GM03348 (cell line): ENCODE results near the gene TYMP.

Experiments
- DNase-seq: peaks from one replicate; pipeline ENCODE4 v3.0.0; 2012; ENCODE audit warnings: low spot score

Gene TYMP

GRCh38 chr22:50483556-50483955 is 46.3 kb downstream of the TYMP start:
- DNase-seq = no peak

GRCh38 chr22:50483106-50483505 is 46.7 kb downstream of the TYMP start:
- no peak for DNase-seq

- peak; percentile 57 for DNase-seq
These were observed 47.4 kb downstream of the TYMP start for GRCh38 chr22:50482107-50483074.

DNA sequence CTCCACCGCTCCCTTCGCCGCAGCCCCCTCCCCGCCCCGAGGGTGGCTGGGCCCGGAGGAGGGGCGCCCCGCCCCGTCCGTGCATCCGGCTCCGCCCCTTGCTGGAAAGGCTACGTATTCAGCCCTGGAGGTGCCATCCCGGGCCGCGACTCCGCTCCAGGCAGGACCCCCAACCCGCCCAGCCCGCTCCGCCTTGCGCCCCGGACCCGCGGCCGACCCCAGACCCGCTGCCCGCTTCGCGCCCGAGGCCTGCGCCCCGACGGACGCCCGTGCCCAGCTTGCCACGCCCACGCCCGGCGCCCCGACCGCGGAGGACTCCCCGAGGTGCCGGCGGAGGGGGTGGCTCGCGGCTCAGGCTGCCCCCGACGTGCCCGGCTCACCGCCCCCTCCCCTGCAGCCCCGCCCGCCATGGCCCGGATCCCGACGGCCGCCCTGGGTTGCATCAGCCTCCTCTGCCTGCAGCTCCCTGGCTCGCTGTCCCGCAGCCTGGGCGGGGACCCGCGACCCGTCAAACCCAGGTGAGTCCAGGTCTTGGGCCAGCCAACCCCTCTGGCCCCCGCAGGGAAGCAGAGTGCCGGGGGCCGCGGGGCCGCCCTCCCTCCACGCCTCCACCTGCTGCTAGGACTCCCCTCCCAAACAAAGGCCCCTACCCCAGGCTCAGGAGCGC is 48.2 kb downstream of the TYMP start, which contains the start of gene ADM2:
Gene ADM2, plus strand, starts transcription at position 104 of the 667 bp plus-strand sequence. Its CDS starts 305 bp downstream, at position 409.
- DNase-seq = peak; percentile 87

DNA sequence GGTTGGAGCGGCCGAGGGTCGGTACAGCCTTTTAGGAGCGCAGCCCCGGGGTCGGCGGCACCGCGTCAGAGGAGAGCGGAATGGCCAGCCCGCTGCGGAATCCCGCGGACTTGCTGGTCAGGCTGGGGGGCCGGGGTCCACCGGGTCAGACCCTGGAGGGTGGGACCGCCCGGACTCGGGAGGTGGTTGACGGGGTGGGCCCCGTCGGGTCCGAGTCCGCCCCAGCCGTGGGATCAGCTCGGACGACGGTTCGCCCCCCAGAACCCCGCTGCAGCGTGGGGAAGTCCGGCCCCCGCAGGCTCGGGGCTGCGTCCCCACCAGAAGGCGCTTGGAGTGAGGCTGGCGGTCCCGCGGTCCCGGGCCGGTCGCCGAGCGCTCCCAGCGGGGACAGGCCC is 48.8 kb downstream of the TYMP start:
- no peak for DNase-seq

DNA sequence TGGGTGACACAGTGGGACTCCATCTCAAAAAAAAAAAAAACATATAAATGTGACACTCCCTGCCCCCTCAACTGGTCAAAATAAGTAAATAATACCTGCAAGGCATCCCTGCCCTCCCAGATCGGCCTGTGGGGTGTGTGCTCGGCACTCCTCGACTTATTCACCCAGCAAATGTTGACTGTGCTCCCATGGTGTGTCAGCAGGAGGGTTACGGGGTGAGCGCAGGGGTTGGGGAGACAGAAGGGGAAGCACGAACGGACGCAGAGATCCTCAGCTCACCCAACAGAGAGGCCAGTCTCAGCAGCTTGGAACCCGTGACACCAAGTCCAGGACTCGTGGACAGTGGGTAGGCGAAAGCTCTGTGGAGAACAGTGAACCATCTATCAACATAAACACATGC is 50.1 kb downstream of the TYMP start:
- DNase-seq = no peak

GRCh38 chr22:50477923-50478322 is 51.9 kb downstream of the TYMP start:
- DNase-seq = no peak

- no peak for DNase-seq
These were observed 52.9 kb downstream of the TYMP start for GRCh38 chr22:50476868-50477267.
